Adrenal gland (tissue), 12 donors: ENCODE results near the gene REEP3. TPM values are rescaled to one million over a fixed set of nuclear protein-coding genes. Genes with fewer than 3 reads are reported as not detected.

Source experiments
- DNase-seq, 7 donors: peaks; one replicate each; pipeline ENCODE4 v3.0.0-alpha.2; 2019 to 2020
- H3K27ac ChIP-seq, 5 donors: fragments of 200-600 bp; sonication (generic) in 4 of 5; 1 replicate in 3 of 5; 2 replicates in 2 of 5; pipeline versions ENCODE4 v1.5.1 to v1.8.0; 2016 to 2020; ENCODE audit warnings: mild to moderate bottlenecking in 1 of 5
- H3K27me3 ChIP-seq: fragments of 200-600 bp; 2 replicates; pipeline ENCODE4 v1.8.0; 2021
- H3K36me3 ChIP-seq, 2 donors: fragments of 200-600 bp; replicated peaks in 1 of 2; 1 replicate in 1 of 2; 2 replicates in 1 of 2; pipeline versions ENCODE4 v1.5.1 to v1.8.0; 2018 to 2022
- H3K4me1 ChIP-seq, 2 donors: fragments of 200-600 bp; replicated peaks in 1 of 2; 1 replicate in 1 of 2; 2 replicates in 1 of 2; pipeline versions ENCODE4 v1.5.1 to v1.8.0; 2018 to 2021
- H3K4me3 ChIP-seq, 4 donors: fragments of 200-600 bp; sonication (generic) in 3 of 4; one replicate each; pipeline ENCODE4 v1.5.1; 2016 to 2018
- H3K9me3 ChIP-seq, 3 donors: fragments of 200-600 bp; sonication (generic) in 1 of 3; replicated peaks in 1 of 3; 1 replicate in 2 of 3; 2 replicates in 1 of 3; pipeline versions ENCODE4 v1.5.1 to v1.8.0; 2016 to 2021
- CTCF ChIP-seq, 6 experiments: fragments of 450-650 bp in 4 of 6; fragments of 200-600 bp in 2 of 6; sonication (generic) in 1 of 6; IDR thresholded peaks; 1 replicate in 5 of 6; 2 replicates in 1 of 6; pipeline versions ENCODE4 v1.5.1 to v1.8.0; 2016 to 2021; ENCODE audit warnings: antibody characterized with exemption in 6 of 6, mild to moderate bottlenecking in 2 of 6, moderate library complexity in 1 of 6
- POLR2A ChIP-seq, 2 donors: fragments of 450-650 bp; IDR thresholded peaks; one replicate each; pipeline ENCODE4 v1.6.1; 2017; ENCODE audit warnings: antibody characterized with exemption in 2 of 2, mild to moderate bottlenecking in 2 of 2, moderate library complexity in 1 of 2
- WGBS, 4 donors: extraction: QIAGEN DNeasy Blood & Tissue Kit in 2 of 4; methylation state at CpG; one replicate each; pipeline versions ENCODE4 v1.1.5 to v1.1.7; 2013 to 2017; 5-methylcytosine and 5-hydroxymethylcytosine counted together
- intact Hi-C, 2 donors: fragments of 100-400 bp; cut with DNase I; formaldehyde crosslinking; loops; one replicate each; pipeline versions ENCODE4 v1.14.1 to v1.15.0; 2022 to 2023
- polyA plus RNA-seq, 3 donors: library from polyadenylated mRNA; stranded (reverse); fragments of 200-250 nt in 2 of 3; fragments of 350-450 nt in 1 of 3; fragmentation: Illumina TruSeq in 1 of 3; extraction: RNeasy Lipid Tissue Mini Kit (QIAGEN cat#74804) in 1 of 3; gene quantifications; one replicate each; pipeline ENCODE4 v1.2.3, GENCODE V29; 2013 to 2014
- total RNA-seq, 9 donors: library from RNA; depleted of rRNA in 4 of 9; stranded (reverse); fragments of >200 nt in 4 of 9; fragments of 120-200 nt in 1 of 9; fragmentation: NEBNext Ultra II Directional in 1 of 9; extraction: Animal tissue kit (Norgen Biotek cat#: 25700) in 1 of 9; gene quantifications; one replicate each; pipeline versions ENCODE4 v1.1.0 to v1.2.4, GENCODE V29; 2013 to 2023
- donor health status: healthy with polysubstance abuse.
- donor health status: Bipolar disorder and iron deficiency.
- donor health status: DM: yes; HTN: yes; CAD: no.
- donor health status: DM: no; HTN: no; CAD: no.
- donor health status: DM: no; HTN: no; CAD: no.
- donor health status: DM: yes; HTN: yes; CAD: no.

REEP3 gene
- total and polyA plus RNA-seq, 12 donors: 5.1 to 79.8 (median 48.1) TPM

DNA sequence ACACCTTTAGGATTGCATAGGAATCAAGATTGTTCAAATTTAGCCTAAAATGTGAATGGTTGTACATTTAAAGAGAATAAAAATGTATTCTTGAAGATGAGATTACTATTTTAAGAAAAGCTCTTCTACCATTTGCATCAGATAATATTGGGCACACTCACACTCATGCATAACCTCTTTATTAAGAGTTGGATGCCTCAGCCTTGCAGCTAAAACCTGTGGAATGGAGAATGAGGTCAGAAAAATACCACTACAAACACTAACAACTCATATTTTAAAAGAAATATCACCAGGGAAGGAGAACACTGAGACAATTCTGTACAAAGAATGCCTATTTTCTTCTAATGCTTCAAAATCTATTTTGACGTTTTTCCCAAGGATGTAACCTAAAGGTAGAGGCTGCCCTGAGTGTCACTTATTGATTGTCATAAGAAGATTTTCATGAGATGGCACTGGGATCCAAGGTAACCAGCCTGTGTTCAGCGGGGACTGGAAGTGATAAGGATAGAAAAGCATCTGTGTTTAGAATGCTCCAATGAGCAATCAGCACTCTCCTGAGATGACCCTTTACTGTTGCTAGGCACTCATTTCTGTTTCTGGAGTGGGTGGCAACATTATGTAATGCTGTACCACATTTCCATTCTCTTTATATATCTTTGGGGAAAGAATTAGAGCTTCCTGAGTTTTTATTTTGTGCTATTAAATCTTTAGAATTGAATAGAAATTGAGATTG, 26.6 kb downstream of the REEP3 start:
- Histone ChIP-seq H3K36me3 (no peaks in the 10 kb centered on the region), H3K27ac (no peak overlapping the region), H3K27me3 (no peaks in the 10 kb centered on the region), H3K4me3 (no peak overlapping the region), H3K9me3 (no peaks in the 10 kb centered on the region), H3K4me1 (peaks cover 0 to 25% of the 10 kb centered on the region in 2 donors)
- WGBS, 4 donors: 70 to 75% (median 73%) methylated on average over 2 of the region's 2 CpGs
- intact Hi-C loops: no loop called here
- TF ChIP-seq CTCF (IDR thresholded peaks at IDR 0.05) (no peak), POLR2A (IDR thresholded peaks at IDR 0.05) (no peak)
- peak in 1 of 7 donors; percentile 61 for DNase-seq

- Histone ChIP-seq H3K36me3 (no peaks in the 10 kb centered on the region), H3K4me1 (peaks cover 0 to 15% of the 10 kb centered on the region in 2 donors), H3K9me3 (no peaks in the 10 kb centered on the region), H3K27me3 (no peaks in the 10 kb centered on the region), H3K27ac (no peak overlapping the region), H3K4me3 (no peak overlapping the region)
- no peak for DNase-seq
- TF ChIP-seq POLR2A (IDR thresholded peaks at IDR 0.05): no peak
- no peak for TF ChIP-seq CTCF (IDR thresholded peaks at IDR 0.05)
- intact Hi-C loops: no loop called here
Measured at GRCh38 chr10:63548860-63549259, 27.7 kb downstream of the REEP3 start.

- H3K27me3 ChIP-seq: no peaks in the 10 kb centered on the region
- no peak for DNase-seq
- H3K27ac ChIP-seq: no peak overlapping the region
- 76 to 100% (median 91%) methylated on average over 3 of the region's 3 CpGs for WGBS, 4 donors
- TF ChIP-seq POLR2A (IDR thresholded peaks at IDR 0.05) (no peak), CTCF (IDR thresholded peaks at IDR 0.05) (no peak)
- H3K4me3 ChIP-seq: no peak overlapping the region
- H3K4me1 ChIP-seq: peaks cover 0 to 12% of the 10 kb centered on the region in 2 donors
- H3K36me3 ChIP-seq: no peaks in the 10 kb centered on the region
- intact Hi-C loops: no loop called here
- no peaks in the 10 kb centered on the region for H3K9me3 ChIP-seq
Measured at GRCh38 chr10:63549810-63550209, 28.6 kb downstream of the REEP3 start.

- WGBS, 4 donors: 86 to 93% (median 88%) methylated on average over 4 of the region's 4 CpGs
- TF ChIP-seq CTCF (IDR thresholded peaks at IDR 0.05) (no peak), POLR2A (IDR thresholded peaks at IDR 0.05) (no peak)
- Histone ChIP-seq H3K9me3 (no peaks in the 10 kb centered on the region), H3K36me3 (no peaks in the 10 kb centered on the region), H3K27ac (no peak overlapping the region), H3K4me3 (no peak overlapping the region), H3K4me1 (peaks cover 0 to 4% of the 10 kb centered on the region in 2 donors), H3K27me3 (no peaks in the 10 kb centered on the region)
- intact Hi-C loops: no loop called here
- DNase-seq: no peak
Measured at GRCh38 chr10:63553031-63553430, 31.8 kb downstream of the REEP3 start.
